Brain microvascular endothelial cell (primary cell): ENCODE measurements around the gene ANKRD53.
A peak's percentile ranks its signal among the peaks of the same experiment; 100 is the strongest.

Source experiments
- DNase-seq: peaks from one replicate; pipeline ENCODE4 v3.0.0-alpha.2; 2020
- H3K27ac ChIP-seq: fragments of 250-450 bp; sonication (Bioruptor Pico); 2 replicates; pipeline ENCODE4 v1.5.1; 2020; ENCODE audit warnings: mild to moderate bottlenecking, moderate library complexity
- H3K27me3 ChIP-seq: fragments of 250-450 bp; sonication (Bioruptor Pico); replicated peaks from 2 replicates; pipeline ENCODE4 v1.5.1; 2020; ENCODE audit warnings: mild to moderate bottlenecking
- H3K36me3 ChIP-seq: fragments of 250-450 bp; sonication (Bioruptor Pico); replicated peaks from 2 replicates; pipeline ENCODE4 v1.5.1; 2020; ENCODE audit warnings: mild to moderate bottlenecking
- H3K4me3 ChIP-seq: 2 replicates; pipeline ENCODE4 v1.5.1; 2011; ENCODE audit warnings: low read depth, mild to moderate bottlenecking, control low read depth, low read length, moderate library complexity
- in situ Hi-C: cut with HindIII; loops from 2 replicates; pipeline ENCODE4 v1.10.0; 2017; ENCODE audit warnings: low sequenced_read_pairs, low pct_ligation_motif_present
- TF ChIP-seq, protein P1 (sequence below): IDR thresholded peaks from 2 replicates; pipeline ENCODE4 v1.5.1; 2011; ENCODE audit warnings: low read depth, mild to moderate bottlenecking, moderate library complexity, low read length, control low read depth, inconsistent platforms; ENCODE audit errors: missing control alignments

ANKRD53 gene

GRCh38 chr2:70943205-70943871 lies 35.1 kb upstream of the ANKRD53 start:
- H3K36me3 ChIP-seq = no peaks in the 10 kb centered on the region
- no peaks in the 10 kb centered on the region for H3K27me3 ChIP-seq
- in situ Hi-C loops = no loop called here
- DNase-seq = no peak
- no peak overlapping the region for H3K27ac ChIP-seq
- no peak overlapping the region for H3K4me3 ChIP-seq
- TF ChIP-seq, protein P1, sequence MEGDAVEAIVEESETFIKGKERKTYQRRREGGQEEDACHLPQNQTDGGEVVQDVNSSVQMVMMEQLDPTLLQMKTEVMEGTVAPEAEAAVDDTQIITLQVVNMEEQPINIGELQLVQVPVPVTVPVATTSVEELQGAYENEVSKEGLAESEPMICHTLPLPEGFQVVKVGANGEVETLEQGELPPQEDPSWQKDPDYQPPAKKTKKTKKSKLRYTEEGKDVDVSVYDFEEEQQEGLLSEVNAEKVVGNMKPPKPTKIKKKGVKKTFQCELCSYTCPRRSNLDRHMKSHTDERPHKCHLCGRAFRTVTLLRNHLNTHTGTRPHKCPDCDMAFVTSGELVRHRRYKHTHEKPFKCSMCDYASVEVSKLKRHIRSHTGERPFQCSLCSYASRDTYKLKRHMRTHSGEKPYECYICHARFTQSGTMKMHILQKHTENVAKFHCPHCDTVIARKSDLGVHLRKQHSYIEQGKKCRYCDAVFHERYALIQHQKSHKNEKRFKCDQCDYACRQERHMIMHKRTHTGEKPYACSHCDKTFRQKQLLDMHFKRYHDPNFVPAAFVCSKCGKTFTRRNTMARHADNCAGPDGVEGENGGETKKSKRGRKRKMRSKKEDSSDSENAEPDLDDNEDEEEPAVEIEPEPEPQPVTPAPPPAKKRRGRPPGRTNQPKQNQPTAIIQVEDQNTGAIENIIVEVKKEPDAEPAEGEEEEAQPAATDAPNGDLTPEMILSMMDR = no peak

DNA sequence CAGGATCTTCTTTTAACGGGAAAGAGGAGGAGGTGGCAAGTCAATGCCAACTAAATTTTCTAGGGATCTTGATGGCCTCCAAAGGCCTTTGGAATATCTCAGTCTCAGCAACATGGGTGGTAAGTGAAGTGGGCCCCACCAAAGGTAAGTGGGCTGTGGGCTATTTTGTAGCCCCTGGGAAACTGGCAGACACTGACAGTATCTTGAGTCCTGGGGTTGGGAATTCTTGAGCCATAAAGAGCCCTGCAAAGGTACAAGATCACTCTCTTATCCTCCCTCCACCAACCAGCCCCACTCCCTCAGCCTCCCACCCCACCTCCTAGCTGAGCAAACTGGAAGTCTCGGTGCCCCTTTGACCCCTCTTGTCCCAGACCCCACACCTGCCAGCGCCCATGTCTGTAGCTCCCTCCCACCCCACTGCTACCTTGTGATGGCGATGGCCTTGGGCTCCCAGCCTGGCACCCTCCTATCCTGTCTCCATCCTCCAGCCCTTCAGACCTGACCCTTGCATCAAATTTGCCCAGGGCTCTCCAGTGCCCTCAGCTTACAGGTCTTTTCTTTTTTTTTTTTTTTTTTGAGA lies 34.2 kb upstream of the ANKRD53 start:
- in situ Hi-C loops = no loop called here
- Histone ChIP-seq H3K36me3 (no peaks in the 10 kb centered on the region), H3K27ac (no peak overlapping the region), H3K27me3 (no peaks in the 10 kb centered on the region), H3K4me3 (no peak overlapping the region)
- DNase-seq = no peak
- TF ChIP-seq, protein P1 = no peak

- in situ Hi-C loops = no loop called here
- Histone ChIP-seq H3K27ac (no peak overlapping the region), H3K4me3 (no peak overlapping the region), H3K36me3 (no peaks in the 10 kb centered on the region), H3K27me3 (no peaks in the 10 kb centered on the region)
- peak; percentile 64 for DNase-seq
- TF ChIP-seq, protein P1 = peak; percentile 85
Observed at GRCh38 chr2:70946832-70947442, 31.5 kb upstream of the ANKRD53 start.

DNA sequence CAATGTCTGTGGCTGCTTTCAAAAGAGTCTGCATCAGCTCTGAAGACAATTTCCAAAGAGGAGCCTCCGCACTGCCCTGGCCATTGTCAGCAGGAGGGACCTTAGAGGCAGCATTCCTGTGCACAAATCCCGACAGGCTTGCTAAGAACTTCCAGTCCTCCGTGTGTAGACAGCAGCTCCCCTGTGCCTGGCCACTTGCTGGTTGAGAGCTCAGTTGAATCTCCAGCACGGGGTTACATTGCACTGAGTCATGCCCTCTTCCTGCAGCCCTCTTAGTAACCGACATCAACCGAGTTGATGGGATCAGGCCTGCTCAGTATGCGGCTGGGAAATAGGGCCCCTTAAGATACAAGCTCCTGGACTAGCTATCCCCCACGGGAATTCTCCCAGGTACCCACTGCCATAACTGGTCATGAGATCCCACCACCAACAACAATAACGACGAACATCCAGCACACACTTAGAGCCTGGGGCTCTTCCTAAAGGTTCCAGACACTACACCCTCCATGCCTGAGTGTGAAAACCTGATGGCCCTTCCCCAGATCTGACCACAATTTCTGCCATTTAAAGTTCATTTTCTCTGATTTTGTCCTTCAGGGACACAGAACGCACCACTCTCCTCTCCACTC lies 30.8 kb upstream of the ANKRD53 start:
- H3K4me3 ChIP-seq = no peak overlapping the region
- H3K27me3 ChIP-seq = peaks cover under 1% of the 10 kb centered on the region
- TF ChIP-seq, protein P1 = no peak
- peak; percentile 68 for DNase-seq
- no peaks in the 10 kb centered on the region for H3K36me3 ChIP-seq
- H3K27ac ChIP-seq = no peak overlapping the region
- in situ Hi-C loops = no loop called here

DNA sequence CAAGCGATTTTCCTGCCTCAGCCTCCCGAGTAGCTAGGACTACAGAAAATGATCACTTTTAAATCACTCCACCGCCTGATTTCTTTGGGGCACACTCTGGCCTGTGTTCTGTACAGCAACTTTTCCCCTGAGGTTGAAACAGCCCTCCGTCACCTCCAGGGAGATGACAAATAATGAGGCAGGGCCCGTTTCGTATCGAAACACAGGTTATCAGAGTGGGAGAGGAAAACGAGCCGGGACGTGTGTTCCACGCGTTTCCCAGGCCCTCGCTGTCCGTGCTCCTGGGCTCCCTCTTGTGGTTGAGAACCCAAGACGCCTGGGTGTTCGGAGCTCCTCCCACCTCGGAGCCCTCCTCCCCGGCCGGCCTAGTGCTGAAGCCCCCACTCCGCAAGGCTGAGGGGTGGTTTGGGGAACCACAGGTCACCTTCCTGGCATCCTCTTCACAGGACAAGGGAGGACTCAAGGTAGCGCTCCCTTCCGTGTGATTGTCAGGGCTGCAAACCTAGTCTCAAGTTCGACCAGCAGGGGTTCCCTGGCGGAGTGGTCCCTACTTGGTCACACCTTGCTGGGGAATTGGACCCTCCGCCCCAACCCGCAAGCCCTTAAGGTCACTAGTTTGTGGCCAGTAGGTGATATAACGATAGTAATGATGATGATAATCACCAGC lies 30.0 kb upstream of the ANKRD53 start:
- Histone ChIP-seq H3K27ac (no peak overlapping the region), H3K27me3 (peaks cover 5% of the 10 kb centered on the region), H3K36me3 (no peaks in the 10 kb centered on the region), H3K4me3 (peak overlapping the region; percentile 40)
- DNase-seq = peak; percentile 66
- in situ Hi-C loops = no loop called here
- TF ChIP-seq, protein P1 = peak; percentile 93
